Chondrocyte (in vitro differentiated cells): ENCODE data around the gene EIF1AY. TPM values are rescaled to one million over a fixed set of nuclear protein-coding genes. Genes with fewer than 3 reads are reported as not detected.

Experiments
- DNase-seq: peaks from one replicate; pipeline ENCODE4 v3.0.0; 2021; ENCODE audit warnings: mixed read lengths, low spot score
- H3K27ac Mint-ChIP-seq: one replicate; pipeline ENCODE4 v1.8.0; 2021; ENCODE audit warnings: mild to moderate bottlenecking, moderate library complexity, mixed read lengths; ENCODE audit not compliant: unreplicated experiment
- H3K27me3 Mint-ChIP-seq: 2 replicates; pipeline ENCODE4 v1.8.0; 2021; ENCODE audit warnings: low read depth, mixed read lengths
- H3K36me3 Mint-ChIP-seq: 2 replicates; pipeline ENCODE4 v1.8.0; 2021; ENCODE audit warnings: low read depth, mixed read lengths
- H3K4me1 Mint-ChIP-seq: 2 replicates; pipeline ENCODE4 v1.8.0; 2021; ENCODE audit warnings: low read depth, mild to moderate bottlenecking, mixed read lengths
- H3K4me3 Mint-ChIP-seq: one replicate; pipeline ENCODE4 v1.8.0; 2021; ENCODE audit warnings: mild to moderate bottlenecking, moderate library complexity, mixed read lengths; ENCODE audit not compliant: unreplicated experiment
- H3K9me3 Mint-ChIP-seq: 2 replicates; pipeline ENCODE4 v1.8.0; 2021; ENCODE audit warnings: low read depth, mixed read lengths
- total RNA-seq: library from RNA; stranded (reverse); gene quantifications from 3 replicates; pipeline ENCODE4 v1.2.1, GENCODE V29; 2021
- TF ChIP-seq, protein P1 (sequence below): fragments of 200-600 bp; sonication (generic); IDR thresholded peaks from 2 replicates; pipeline ENCODE4 v1.5.0; 2021; ENCODE audit warnings: antibody characterized with exemption, mild to moderate bottlenecking, moderate library complexity

Gene EIF1AY
- total RNA-seq, 1 donor from 2014 or later: not detected

DNA sequence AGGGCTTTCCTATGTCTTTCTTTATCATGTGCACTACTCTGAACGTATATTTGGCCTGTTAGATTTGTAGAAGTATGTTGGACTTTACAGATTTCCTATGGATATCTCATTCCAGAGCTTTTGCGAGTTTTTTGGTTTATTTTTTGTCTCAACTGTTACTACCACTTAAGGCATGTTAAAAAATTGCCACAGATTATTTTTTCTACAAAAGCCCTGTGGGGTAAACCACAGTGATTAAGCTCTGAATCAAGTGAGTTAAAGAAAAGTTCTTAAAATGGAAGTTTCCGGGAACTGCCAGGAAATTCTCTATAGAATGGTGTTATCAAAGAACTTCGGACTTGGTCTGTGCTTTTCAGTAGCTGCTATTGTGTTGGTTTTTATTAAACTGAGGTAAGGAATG is 10.6 kb downstream of the EIF1AY start:
- H3K9me3 Mint-ChIP-seq: no peaks in the 10 kb centered on the region
- H3K4me1 Mint-ChIP-seq: no peaks in the 10 kb centered on the region
- DNase-seq: no peak
- TF ChIP-seq, protein P1, sequence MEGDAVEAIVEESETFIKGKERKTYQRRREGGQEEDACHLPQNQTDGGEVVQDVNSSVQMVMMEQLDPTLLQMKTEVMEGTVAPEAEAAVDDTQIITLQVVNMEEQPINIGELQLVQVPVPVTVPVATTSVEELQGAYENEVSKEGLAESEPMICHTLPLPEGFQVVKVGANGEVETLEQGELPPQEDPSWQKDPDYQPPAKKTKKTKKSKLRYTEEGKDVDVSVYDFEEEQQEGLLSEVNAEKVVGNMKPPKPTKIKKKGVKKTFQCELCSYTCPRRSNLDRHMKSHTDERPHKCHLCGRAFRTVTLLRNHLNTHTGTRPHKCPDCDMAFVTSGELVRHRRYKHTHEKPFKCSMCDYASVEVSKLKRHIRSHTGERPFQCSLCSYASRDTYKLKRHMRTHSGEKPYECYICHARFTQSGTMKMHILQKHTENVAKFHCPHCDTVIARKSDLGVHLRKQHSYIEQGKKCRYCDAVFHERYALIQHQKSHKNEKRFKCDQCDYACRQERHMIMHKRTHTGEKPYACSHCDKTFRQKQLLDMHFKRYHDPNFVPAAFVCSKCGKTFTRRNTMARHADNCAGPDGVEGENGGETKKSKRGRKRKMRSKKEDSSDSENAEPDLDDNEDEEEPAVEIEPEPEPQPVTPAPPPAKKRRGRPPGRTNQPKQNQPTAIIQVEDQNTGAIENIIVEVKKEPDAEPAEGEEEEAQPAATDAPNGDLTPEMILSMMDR: no peak
- no peaks in the 10 kb centered on the region for H3K36me3 Mint-ChIP-seq
- H3K27ac Mint-ChIP-seq: no peak overlapping the region
- H3K4me3 Mint-ChIP-seq: no peak overlapping the region
- no peaks in the 10 kb centered on the region for H3K27me3 Mint-ChIP-seq

Other genes with a start within 250 kb of the EIF1AY start
- not detected in 3 replicates for gene RPS4Y2, start 180.3 kb downstream of the EIF1AY start, total RNA-seq